Measurements from ENCODE around the gene ANKRD33B. TPM values are rescaled to one million over a fixed set of nuclear protein-coding genes. Genes with fewer than 3 reads are reported as not detected.

Gene ANKRD33B
- total RNA-seq, 1 experiment from 2014 or later: 9.6 TPM

GRCh38 chr5:10580531-10581423, 16.9 kb downstream of the ANKRD33B start:
- DNase-seq: no peak
- Histone ChIP-seq H3K36me3 (peaks cover 53% of the 10 kb centered on the region), H3K4me3 (no peak overlapping the region), H3K27me3 (no peaks in the 10 kb centered on the region), H3K9me3 (no peaks in the 10 kb centered on the region)

- no peak for DNase-seq
- Histone ChIP-seq H3K27me3 (no peaks in the 10 kb centered on the region), H3K36me3 (peaks cover 56% of the 10 kb centered on the region), H3K4me3 (no peak overlapping the region), H3K9me3 (no peaks in the 10 kb centered on the region)
These were observed 17.5 kb downstream of the ANKRD33B start for GRCh38 chr5:10581424-10581748.

- Histone ChIP-seq H3K9me3 (no peaks in the 10 kb centered on the region), H3K4me3 (no peak overlapping the region), H3K27me3 (no peaks in the 10 kb centered on the region), H3K36me3 (peaks cover 53% of the 10 kb centered on the region)
- no peak for DNase-seq
These were observed 18.1 kb downstream of the ANKRD33B start for GRCh38 chr5:10581867-10582511.

GRCh38 chr5:10582512-10582897, 18.6 kb downstream of the ANKRD33B start:
- Histone ChIP-seq H3K9me3 (no peaks in the 10 kb centered on the region), H3K4me3 (no peak overlapping the region), H3K36me3 (peaks cover 50% of the 10 kb centered on the region), H3K27me3 (no peaks in the 10 kb centered on the region)
- no peak for DNase-seq

GRCh38 chr5:10583663-10584572, 20.0 kb downstream of the ANKRD33B start:
- H3K4me3 ChIP-seq: no peak overlapping the region
- no peaks in the 10 kb centered on the region for H3K27me3 ChIP-seq
- peaks cover 55% of the 10 kb centered on the region for H3K36me3 ChIP-seq
- no peaks in the 10 kb centered on the region for H3K9me3 ChIP-seq
- DNase-seq: no peak

GRCh38 chr5:10584714-10585517, 21.0 kb downstream of the ANKRD33B start:
- Histone ChIP-seq H3K4me3 (no peak overlapping the region), H3K36me3 (peaks cover 51% of the 10 kb centered on the region), H3K9me3 (no peaks in the 10 kb centered on the region), H3K27me3 (no peaks in the 10 kb centered on the region)
- DNase-seq: no peak

GRCh38 chr5:10585518-10585915, 21.6 kb downstream of the ANKRD33B start:
- H3K36me3 ChIP-seq: peaks cover 48% of the 10 kb centered on the region
- no peak overlapping the region for H3K4me3 ChIP-seq
- no peak for DNase-seq
- no peaks in the 10 kb centered on the region for H3K9me3 ChIP-seq
- H3K27me3 ChIP-seq: no peaks in the 10 kb centered on the region

GRCh38 chr5:10586008-10586407, 22.1 kb downstream of the ANKRD33B start:
- Histone ChIP-seq H3K36me3 (peaks cover 48% of the 10 kb centered on the region), H3K4me3 (no peak overlapping the region), H3K9me3 (no peaks in the 10 kb centered on the region), H3K27me3 (no peaks in the 10 kb centered on the region)
- no peak for DNase-seq

GRCh38 chr5:10586555-10586954, 22.7 kb downstream of the ANKRD33B start:
- DNase-seq: no peak
- Histone ChIP-seq H3K9me3 (no peaks in the 10 kb centered on the region), H3K36me3 (peaks cover 43% of the 10 kb centered on the region), H3K4me3 (no peak overlapping the region), H3K27me3 (no peaks in the 10 kb centered on the region)

- no peaks in the 10 kb centered on the region for H3K9me3 ChIP-seq
- H3K4me3 ChIP-seq: no peak overlapping the region
- H3K36me3 ChIP-seq: peaks cover 31% of the 10 kb centered on the region
- no peak for DNase-seq
- H3K27me3 ChIP-seq: no peaks in the 10 kb centered on the region
These were observed 24.4 kb downstream of the ANKRD33B start for GRCh38 chr5:10588109-10588775.

GRCh38 chr5:10588779-10589447, 25.0 kb downstream of the ANKRD33B start:
- H3K9me3 ChIP-seq: no peaks in the 10 kb centered on the region
- H3K36me3 ChIP-seq: peaks cover 24% of the 10 kb centered on the region
- DNase-seq: no peak
- no peak overlapping the region for H3K4me3 ChIP-seq
- H3K27me3 ChIP-seq: no peaks in the 10 kb centered on the region

- no peak overlapping the region for H3K4me3 ChIP-seq
- no peaks in the 10 kb centered on the region for H3K27me3 ChIP-seq
- H3K36me3 ChIP-seq: peaks cover 16% of the 10 kb centered on the region
- H3K9me3 ChIP-seq: no peaks in the 10 kb centered on the region
- peak; percentile 52 for DNase-seq
These were observed 26.5 kb downstream of the ANKRD33B start for GRCh38 chr5:10590226-10590999.

- H3K27me3 ChIP-seq: no peaks in the 10 kb centered on the region
- H3K9me3 ChIP-seq: no peaks in the 10 kb centered on the region
- H3K36me3 ChIP-seq: peaks cover 11% of the 10 kb centered on the region
- H3K4me3 ChIP-seq: no peak overlapping the region
- no peak for DNase-seq
These were observed 27.3 kb downstream of the ANKRD33B start for GRCh38 chr5:10591159-10591558.

GRCh38 chr5:10591966-10592365, 28.1 kb downstream of the ANKRD33B start:
- no peak for DNase-seq
- Histone ChIP-seq H3K4me3 (no peak overlapping the region), H3K27me3 (no peaks in the 10 kb centered on the region), H3K36me3 (peaks cover 19% of the 10 kb centered on the region), H3K9me3 (no peaks in the 10 kb centered on the region; the same call in 1 of the 2 replicates)

- Histone ChIP-seq H3K9me3 (peaks cover 5% of the 10 kb centered on the region; the same call in 1 of the 2 replicates), H3K4me3 (no peak overlapping the region), H3K36me3 (peaks cover 25% of the 10 kb centered on the region), H3K27me3 (no peaks in the 10 kb centered on the region)
- DNase-seq: no peak
These were observed 28.7 kb downstream of the ANKRD33B start for GRCh38 chr5:10592601-10593000.

Measured in MG63 (cell line).